Activated B cell treated with CpG ODN at 0.5 μM for 24 hours (primary cell): ENCODE data around the gene MAEA. TPM values are rescaled to one million over a fixed set of nuclear protein-coding genes. Genes with fewer than 3 reads are reported as not detected.

Experiments used
- ATAC-seq: fragments of 200-7000 bp; cut with Tn5 transposase; one replicate; pipeline ENCODE4 v1.10.0; 2021; ENCODE audit warnings: low read depth, mild to moderate bottlenecking, moderate library complexity
- CTCF ChIA-PET: fragments of 350-600 bp; sonication (Branson Sonifier 250); formaldehyde crosslinking; loops from one replicate; lab custom pipeline; 2021; ENCODE audit warnings: antibody characterized with exemption; lab: Charles Lee
- POLR2A ChIA-PET: fragments of 350-600 bp; sonication (Branson Sonifier 250); formaldehyde crosslinking; loops from one replicate; lab custom pipeline; 2021; ENCODE audit warnings: antibody characterized with exemption; lab: Charles Lee
- DNase-seq: peaks from one replicate; pipeline ENCODE4 v3.0.0; 2022
- H3K27ac Mint-ChIP-seq: one replicate; pipeline ENCODE4 v1.8.0; 2020; ENCODE audit warnings: mixed read lengths
- H3K27me3 Mint-ChIP-seq: one replicate; pipeline ENCODE4 v1.8.0; 2021; ENCODE audit warnings: mixed read lengths
- H3K36me3 Mint-ChIP-seq: one replicate; pipeline ENCODE4 v1.8.0; 2021; ENCODE audit warnings: low read depth, mixed read lengths
- H3K4me1 Mint-ChIP-seq: one replicate; pipeline ENCODE4 v1.8.0; 2021; ENCODE audit warnings: mixed read lengths
- H3K4me3 Mint-ChIP-seq: one replicate; pipeline ENCODE4 v1.8.0; 2020; ENCODE audit warnings: mild to moderate bottlenecking, mixed read lengths
- H3K9me3 Mint-ChIP-seq: one replicate; pipeline ENCODE4 v1.8.0; 2020; ENCODE audit warnings: mixed read lengths
- intact Hi-C: fragments of 100-400 bp; cut with micrococcal nuclease; formaldehyde crosslinking; loops from one replicate; pipeline ENCODE4 v1.15.1; 2024
- total RNA-seq: library from RNA; stranded (reverse); gene quantifications from 2 replicates; pipeline ENCODE4 v1.2.3, GENCODE V29; 2022
- TF ChIP-seq, protein P1 (sequence below): fragments of 200-600 bp; IDR thresholded peaks from one replicate; pipeline ENCODE4 v1.8.0; 2022; ENCODE audit warnings: antibody characterized with exemption, mild to moderate bottlenecking

The MAEA gene
- total RNA-seq, 1 donor from 2014 or later, result 73.7 TPM

DNA sequence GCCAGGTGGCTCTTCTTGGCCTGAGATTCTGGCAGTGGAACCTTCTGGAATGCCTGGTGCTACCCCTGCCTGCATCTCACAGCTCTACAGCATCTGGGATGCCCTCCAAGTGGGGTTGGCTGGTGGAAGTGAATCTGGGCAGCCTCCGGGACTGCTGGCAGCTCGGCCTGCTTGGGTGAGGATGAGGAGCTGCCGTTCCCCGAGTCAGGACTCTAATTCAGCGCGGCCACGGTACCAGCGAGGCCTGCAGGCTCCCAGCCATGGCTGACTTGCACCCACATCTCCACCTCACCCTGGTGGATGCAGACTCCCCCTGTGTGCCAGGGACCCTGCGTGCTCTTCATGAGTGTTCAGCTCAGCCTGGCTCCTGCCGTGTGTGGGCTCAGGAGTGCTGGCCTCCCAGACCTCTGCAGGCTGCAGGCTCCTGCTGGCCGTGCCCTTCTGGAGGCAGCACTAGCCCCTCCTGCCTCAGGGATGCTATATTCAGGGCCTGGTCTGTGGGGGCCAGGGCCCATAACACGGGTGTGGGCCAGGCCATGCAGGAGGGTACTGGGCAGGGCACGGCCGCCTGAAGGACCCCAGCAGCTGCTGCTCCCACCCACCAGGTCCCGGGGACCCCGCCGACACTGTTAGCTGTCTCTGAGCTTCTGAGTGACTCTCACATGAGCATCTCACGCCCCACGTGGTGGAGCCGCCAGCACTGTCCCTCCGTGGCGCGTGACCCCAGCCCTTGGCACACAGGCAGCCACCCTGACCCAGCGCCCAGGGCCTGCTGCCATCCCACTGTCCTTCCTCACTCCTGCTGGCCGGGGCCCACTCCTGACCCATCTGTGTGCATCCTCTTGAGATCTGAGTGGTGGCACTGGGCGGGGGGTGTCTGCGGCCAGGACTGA lies 67.9 kb downstream of the MAEA start:
- Mint-ChIP-seq H3K36me3 (peaks cover 20% of the 10 kb centered on the region), H3K27ac (no peak overlapping the region), H3K27me3 (no peaks in the 10 kb centered on the region), H3K4me1 (peaks cover 1% of the 10 kb centered on the region), H3K4me3 (no peak overlapping the region), H3K9me3 (no peaks in the 10 kb centered on the region)
- TF ChIP-seq, protein P1, sequence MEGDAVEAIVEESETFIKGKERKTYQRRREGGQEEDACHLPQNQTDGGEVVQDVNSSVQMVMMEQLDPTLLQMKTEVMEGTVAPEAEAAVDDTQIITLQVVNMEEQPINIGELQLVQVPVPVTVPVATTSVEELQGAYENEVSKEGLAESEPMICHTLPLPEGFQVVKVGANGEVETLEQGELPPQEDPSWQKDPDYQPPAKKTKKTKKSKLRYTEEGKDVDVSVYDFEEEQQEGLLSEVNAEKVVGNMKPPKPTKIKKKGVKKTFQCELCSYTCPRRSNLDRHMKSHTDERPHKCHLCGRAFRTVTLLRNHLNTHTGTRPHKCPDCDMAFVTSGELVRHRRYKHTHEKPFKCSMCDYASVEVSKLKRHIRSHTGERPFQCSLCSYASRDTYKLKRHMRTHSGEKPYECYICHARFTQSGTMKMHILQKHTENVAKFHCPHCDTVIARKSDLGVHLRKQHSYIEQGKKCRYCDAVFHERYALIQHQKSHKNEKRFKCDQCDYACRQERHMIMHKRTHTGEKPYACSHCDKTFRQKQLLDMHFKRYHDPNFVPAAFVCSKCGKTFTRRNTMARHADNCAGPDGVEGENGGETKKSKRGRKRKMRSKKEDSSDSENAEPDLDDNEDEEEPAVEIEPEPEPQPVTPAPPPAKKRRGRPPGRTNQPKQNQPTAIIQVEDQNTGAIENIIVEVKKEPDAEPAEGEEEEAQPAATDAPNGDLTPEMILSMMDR, result no peak
- ATAC-seq, result no peak
- no peak for DNase-seq
- intact Hi-C loops, result no loop called here
- ChIA-PET CTCF (no interaction called here), POLR2A (no interaction called here)

DNA sequence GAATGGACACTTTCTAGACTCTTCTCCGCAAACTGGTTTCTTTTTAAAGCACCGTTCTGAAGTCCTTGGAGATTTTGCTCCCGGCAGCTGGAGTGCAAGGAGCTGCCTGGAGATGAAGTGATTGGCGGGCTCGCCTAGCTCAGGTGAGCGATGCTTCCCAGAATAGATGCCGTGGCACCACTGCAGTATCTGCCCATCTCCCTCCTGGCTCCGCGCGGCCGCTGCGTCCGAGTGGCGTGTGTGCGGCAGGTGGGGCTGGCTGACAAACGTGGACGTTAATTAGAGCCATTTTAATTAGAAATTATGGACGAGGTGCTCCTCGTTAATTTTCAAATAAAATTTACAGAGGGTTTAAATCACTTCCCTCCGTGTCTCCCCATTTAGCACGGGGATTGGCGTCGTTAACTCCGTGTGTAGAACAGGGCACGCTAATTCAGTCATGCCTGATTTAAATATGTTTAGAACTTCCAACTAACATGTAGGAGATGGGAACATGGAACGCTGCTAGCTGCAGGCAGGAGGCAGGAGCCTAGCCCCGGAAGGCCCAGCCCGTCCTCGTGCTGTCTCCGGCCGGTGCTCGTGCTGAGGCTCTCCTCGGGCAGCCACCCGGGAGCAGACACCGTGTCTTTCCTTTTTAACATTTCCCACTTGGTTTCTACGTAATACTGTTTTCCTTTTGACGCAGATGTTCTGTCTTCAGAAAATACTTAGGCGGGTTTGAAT lies 68.9 kb downstream of the MAEA start:
- DNase-seq (no peak), ATAC-seq (no peak)
- ChIA-PET POLR2A (interaction anchor here (0.7 kb wide), 1 partner anchor 9 kb away, joined by 3 read pairs; no protein-coding TSS in a partner anchor), CTCF (no interaction called here)
- no peaks in the 10 kb centered on the region for H3K27me3 Mint-ChIP-seq
- H3K36me3 Mint-ChIP-seq, result peaks cover 17% of the 10 kb centered on the region
- H3K4me3 Mint-ChIP-seq, result no peak overlapping the region
- H3K4me1 Mint-ChIP-seq, result peaks cover 1% of the 10 kb centered on the region
- intact Hi-C loops, result no loop called here
- no peak overlapping the region for H3K27ac Mint-ChIP-seq
- TF ChIP-seq, protein P1, result no peak
- no peaks in the 10 kb centered on the region for H3K9me3 Mint-ChIP-seq

DNA sequence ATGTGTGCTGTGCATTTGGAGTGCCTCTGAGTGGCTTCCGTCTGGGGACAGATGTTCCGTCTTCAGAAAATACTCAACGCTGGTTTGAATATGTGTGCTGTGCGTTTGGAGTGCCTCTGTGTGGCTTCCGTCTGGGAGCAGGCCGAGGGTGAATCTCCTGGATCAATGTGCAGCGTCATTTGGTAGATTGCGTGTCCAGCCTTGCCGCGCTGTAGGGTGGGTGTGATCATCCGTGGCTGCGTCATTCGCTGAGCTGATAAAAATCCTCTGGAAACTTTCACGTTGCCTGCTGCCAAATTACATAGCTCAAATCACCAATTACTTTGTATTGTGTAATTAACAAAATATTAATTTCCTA lies 69.4 kb downstream of the MAEA start:
- intact Hi-C loops, result no loop called here
- POLR2A ChIA-PET, result interaction anchor here (0.7 kb wide), 1 partner anchor 10 kb away, joined by 3 read pairs; no protein-coding TSS in a partner anchor
- H3K4me3 Mint-ChIP-seq, result no peak overlapping the region

DNA sequence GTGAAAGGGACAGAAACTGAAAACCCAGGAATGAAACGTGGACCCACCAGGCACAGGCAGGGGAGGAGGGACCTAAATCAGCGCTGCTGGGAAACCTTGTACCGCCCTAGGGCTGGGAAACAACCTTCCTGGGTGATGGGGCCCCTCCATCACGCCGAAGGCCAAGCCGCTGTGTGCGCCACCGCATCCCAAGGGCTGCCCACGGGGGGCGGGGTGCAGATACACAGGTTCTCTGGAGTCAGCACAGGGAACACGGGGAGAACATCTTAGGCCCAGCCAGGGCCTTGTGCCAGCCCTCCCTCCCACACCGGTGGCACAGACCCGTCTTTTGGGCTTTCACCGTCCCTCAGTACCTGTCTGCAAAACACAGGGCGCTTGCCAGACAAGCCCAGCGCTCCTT lies 70.3 kb downstream of the MAEA start:
- Mint-ChIP-seq H3K9me3 (no peaks in the 10 kb centered on the region), H3K36me3 (peaks cover 16% of the 10 kb centered on the region), H3K4me1 (peaks cover 1% of the 10 kb centered on the region), H3K4me3 (no peak overlapping the region), H3K27me3 (no peaks in the 10 kb centered on the region), H3K27ac (no peak overlapping the region)
- CTCF ChIA-PET, result no interaction called here
- intact Hi-C loops, result no loop called here
- POLR2A ChIA-PET, result no interaction called here
- TF ChIP-seq, protein P1, result no peak
- DNase-seq (no peak), ATAC-seq (no peak)

More for the DNA sequence above, 69.4 kb downstream of the MAEA start:
- CTCF ChIA-PET, result no interaction called here
- peaks cover 17% of the 10 kb centered on the region for H3K36me3 Mint-ChIP-seq
- no peak for DNase-seq
- ATAC-seq, result no peak
- H3K9me3 Mint-ChIP-seq, result no peaks in the 10 kb centered on the region
- TF ChIP-seq, protein P1, result no peak
- peaks cover 1% of the 10 kb centered on the region for H3K4me1 Mint-ChIP-seq
- H3K27ac Mint-ChIP-seq, result no peak overlapping the region
- no peaks in the 10 kb centered on the region for H3K27me3 Mint-ChIP-seq
